Smooth muscle cell (in vitro differentiated cells): Measurements from ENCODE around the gene SEC16A. TPM values are rescaled to one million over a fixed set of nuclear protein-coding genes. Genes with fewer than 3 reads are reported as not detected.

ENCODE experiments used
- DNase-seq: peaks from one replicate; lab custom pipeline; 2025; ENCODE audit not compliant: unreplicated experiment; lab: John Stamatoyannopoulos, UW
- H2AFZ ChIP-seq: fragments of 200-600 bp; sonication (generic); 2 replicates; pipeline ENCODE4 v1.6.0; 2016; ENCODE audit warnings: antibody characterized with exemption, low read depth, mild to moderate bottlenecking
- H3F3A ChIP-seq: fragments of 200-600 bp; sonication (generic); 2 replicates; pipeline ENCODE4 v1.6.0; 2017; ENCODE audit warnings: antibody characterized with exemption, low read depth
- H3K27ac ChIP-seq: fragments of 200-600 bp; sonication (generic); 2 replicates; pipeline ENCODE4 v1.5.1; 2016; ENCODE audit warnings: low read depth, mild to moderate bottlenecking
- H3K27me3 ChIP-seq: fragments of 200-600 bp; sonication (generic); 2 replicates; pipeline ENCODE4 v1.6.1; 2016; ENCODE audit warnings: low read depth, mild to moderate bottlenecking
- H3K36me3 ChIP-seq: fragments of 200-600 bp; sonication (generic); 2 replicates; pipeline ENCODE4 v1.5.1; 2016; ENCODE audit warnings: low read depth
- H3K4me1 ChIP-seq: fragments of 200-600 bp; sonication (generic); 2 replicates; pipeline ENCODE4 v1.5.1; 2016; ENCODE audit warnings: low read depth
- H3K4me2 ChIP-seq: fragments of 200-600 bp; sonication (generic); 2 replicates; pipeline ENCODE4 v1.6.0; 2016; ENCODE audit warnings: mild to moderate bottlenecking
- H3K4me3 ChIP-seq: fragments of 200-600 bp; sonication (generic); 2 replicates; pipeline ENCODE4 v1.5.1; 2016; ENCODE audit warnings: mild to moderate bottlenecking
- H3K79me2 ChIP-seq: fragments of 200-600 bp; sonication (generic); 2 replicates; pipeline ENCODE4 v1.6.0; 2016; ENCODE audit warnings: low read depth, mild to moderate bottlenecking
- H3K9ac ChIP-seq: fragments of 200-600 bp; sonication (generic); 2 replicates; pipeline ENCODE4 v1.6.0; 2016; ENCODE audit warnings: low read depth
- H3K9me3 ChIP-seq: fragments of 200-600 bp; sonication (generic); replicated peaks from 2 replicates; pipeline ENCODE4 v1.5.1; 2016; ENCODE audit warnings: low read depth
- H4K20me1 ChIP-seq: fragments of 200-600 bp; sonication (generic); 2 replicates; pipeline ENCODE4 v1.6.0; 2016; ENCODE audit warnings: low read depth
- WGBS: methylation state at CpG from one replicate; pipeline ENCODE4 v1.1.7; 2016; ENCODE audit warnings: low lambda C conversion rate; 5-methylcytosine and 5-hydroxymethylcytosine counted together
- polyA plus RNA-seq: library from polyadenylated mRNA; unstranded; fragments of >200 nt; fragmentation: Nextera tagmentation; extraction: Ambion mirVana; gene quantifications from 2 replicates; pipeline ENCODE4 v1.2.1, GENCODE V29; 2016
- total RNA-seq: library from RNA; depleted of rRNA; stranded (reverse); fragments of >200 nt; gene quantifications from 2 replicates; pipeline ENCODE4 v1.2.3, GENCODE V29; 2014
- TF ChIP-seq, protein P1 (sequence below): fragments of 200-600 bp; sonication (generic); IDR thresholded peaks from 2 replicates; pipeline ENCODE4 v1.5.1; 2017; ENCODE audit warnings: borderline replicate concordance, mild to moderate bottlenecking, antibody characterized with exemption; ENCODE audit not compliant: insufficient read depth, poor library complexity, severe bottlenecking

Gene SEC16A
- total and polyA plus RNA-seq, 2 experiments from 2014 or later, result 45.7 to 56.8 TPM

GRCh38 chr9:136474974-136475865, 7.6 kb downstream of the SEC16A start:
- peaks cover 21% of the 10 kb centered on the region for H3K36me3 ChIP-seq
- WGBS, result 97% methylated on average over 34 of the region's 34 CpGs
- no peaks in the 10 kb centered on the region for H3K27me3 ChIP-seq
- H3K27ac ChIP-seq, result no peak overlapping the region
- H3K4me3 ChIP-seq, result no peak overlapping the region
- H3K79me2 ChIP-seq, result peaks cover 96% of the 10 kb centered on the region
- H3K9ac ChIP-seq, result no peak overlapping the region
- no peaks in the 10 kb centered on the region for H3K4me1 ChIP-seq
- H2AFZ ChIP-seq, result no peak overlapping the region
- TF ChIP-seq, protein P1, sequence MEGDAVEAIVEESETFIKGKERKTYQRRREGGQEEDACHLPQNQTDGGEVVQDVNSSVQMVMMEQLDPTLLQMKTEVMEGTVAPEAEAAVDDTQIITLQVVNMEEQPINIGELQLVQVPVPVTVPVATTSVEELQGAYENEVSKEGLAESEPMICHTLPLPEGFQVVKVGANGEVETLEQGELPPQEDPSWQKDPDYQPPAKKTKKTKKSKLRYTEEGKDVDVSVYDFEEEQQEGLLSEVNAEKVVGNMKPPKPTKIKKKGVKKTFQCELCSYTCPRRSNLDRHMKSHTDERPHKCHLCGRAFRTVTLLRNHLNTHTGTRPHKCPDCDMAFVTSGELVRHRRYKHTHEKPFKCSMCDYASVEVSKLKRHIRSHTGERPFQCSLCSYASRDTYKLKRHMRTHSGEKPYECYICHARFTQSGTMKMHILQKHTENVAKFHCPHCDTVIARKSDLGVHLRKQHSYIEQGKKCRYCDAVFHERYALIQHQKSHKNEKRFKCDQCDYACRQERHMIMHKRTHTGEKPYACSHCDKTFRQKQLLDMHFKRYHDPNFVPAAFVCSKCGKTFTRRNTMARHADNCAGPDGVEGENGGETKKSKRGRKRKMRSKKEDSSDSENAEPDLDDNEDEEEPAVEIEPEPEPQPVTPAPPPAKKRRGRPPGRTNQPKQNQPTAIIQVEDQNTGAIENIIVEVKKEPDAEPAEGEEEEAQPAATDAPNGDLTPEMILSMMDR, result no peak
- no peak overlapping the region for H3K4me2 ChIP-seq
- H4K20me1 ChIP-seq, result peaks cover 100% of the 10 kb centered on the region
- no peaks in the 10 kb centered on the region for H3K9me3 ChIP-seq
- no peak for DNase-seq
- H3F3A ChIP-seq, result no peaks in the 10 kb centered on the region

DNA sequence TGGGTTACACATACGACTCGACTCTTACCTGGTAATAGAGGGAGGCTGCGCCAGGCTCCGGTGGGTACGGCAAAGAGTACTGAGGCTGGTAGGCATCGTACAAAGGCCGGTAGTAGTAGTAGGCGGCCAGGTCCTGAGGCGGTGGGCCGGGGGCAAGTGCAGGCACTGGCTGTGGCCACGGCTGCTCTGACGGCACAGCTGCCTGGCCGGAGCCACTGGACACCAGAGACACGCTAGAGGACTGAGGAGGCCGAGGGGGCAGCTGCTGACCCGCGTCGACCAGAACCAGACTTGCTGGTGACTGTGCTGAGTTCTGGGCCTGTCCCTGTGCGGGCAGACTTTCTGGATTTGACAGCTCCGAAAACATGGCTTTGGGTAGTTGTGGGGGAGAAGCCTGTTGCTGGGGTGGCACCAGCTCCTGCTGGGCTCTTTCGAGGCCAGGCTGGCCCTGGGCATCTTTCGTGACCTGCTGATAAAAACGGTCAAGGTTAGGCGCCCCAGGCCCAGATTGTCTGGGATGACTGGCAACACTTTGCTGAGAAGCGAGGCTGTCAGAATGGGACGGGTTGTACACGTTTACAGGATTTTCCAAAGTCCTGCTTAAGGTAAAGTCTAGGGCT, 8.7 kb downstream of the SEC16A start:
- Histone ChIP-seq H4K20me1 (peaks cover 100% of the 10 kb centered on the region), H2AFZ (no peak overlapping the region), H3F3A (no peaks in the 10 kb centered on the region), H3K4me2 (no peak overlapping the region), H3K27ac (no peak overlapping the region), H3K4me1 (no peaks in the 10 kb centered on the region), H3K27me3 (no peaks in the 10 kb centered on the region), H3K9ac (no peak overlapping the region), H3K79me2 (peaks cover 96% of the 10 kb centered on the region), H3K9me3 (no peaks in the 10 kb centered on the region), H3K36me3 (peaks cover 21% of the 10 kb centered on the region), H3K4me3 (no peak overlapping the region)
- no peak for DNase-seq
- TF ChIP-seq, protein P1, result no peak
- WGBS, result 96% methylated on average over 27 of the region's 27 CpGs

DNA sequence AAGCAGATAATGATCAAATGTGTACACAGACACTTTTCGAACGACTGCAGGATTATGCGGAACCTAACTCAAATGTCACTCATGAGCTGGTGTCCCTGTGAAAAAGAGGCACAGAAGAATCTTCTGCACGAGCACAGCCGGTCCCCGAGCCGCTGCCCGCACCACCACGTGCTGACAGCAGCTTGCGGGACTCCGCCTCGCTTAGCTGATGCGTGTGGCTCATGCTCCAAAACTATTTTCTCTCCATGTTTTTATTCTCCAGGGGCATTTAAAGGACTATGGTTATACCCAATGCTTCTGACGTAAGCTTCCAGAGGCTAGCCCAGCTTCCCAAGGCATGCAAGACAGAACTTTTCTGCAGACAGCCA, 9.5 kb downstream of the SEC16A start:
- no peaks in the 10 kb centered on the region for H3K27me3 ChIP-seq
- H3K9me3 ChIP-seq, result no peaks in the 10 kb centered on the region
- no peaks in the 10 kb centered on the region for H3K4me1 ChIP-seq
- no peak overlapping the region for H2AFZ ChIP-seq
- no peak overlapping the region for H3K27ac ChIP-seq
- no peak overlapping the region for H3K4me2 ChIP-seq
- peaks cover 21% of the 10 kb centered on the region for H3K36me3 ChIP-seq
- H3K79me2 ChIP-seq, result peaks cover 96% of the 10 kb centered on the region
- TF ChIP-seq, protein P1, result no peak
- H3K4me3 ChIP-seq, result no peak overlapping the region
- H4K20me1 ChIP-seq, result peaks cover 100% of the 10 kb centered on the region
- WGBS, result 96% methylated on average over 14 of the region's 14 CpGs
- no peak overlapping the region for H3K9ac ChIP-seq
- no peaks in the 10 kb centered on the region for H3F3A ChIP-seq
- no peak for DNase-seq
